Measurements from ENCODE around the gene TTLL11.

The TTLL11 gene

DNA sequence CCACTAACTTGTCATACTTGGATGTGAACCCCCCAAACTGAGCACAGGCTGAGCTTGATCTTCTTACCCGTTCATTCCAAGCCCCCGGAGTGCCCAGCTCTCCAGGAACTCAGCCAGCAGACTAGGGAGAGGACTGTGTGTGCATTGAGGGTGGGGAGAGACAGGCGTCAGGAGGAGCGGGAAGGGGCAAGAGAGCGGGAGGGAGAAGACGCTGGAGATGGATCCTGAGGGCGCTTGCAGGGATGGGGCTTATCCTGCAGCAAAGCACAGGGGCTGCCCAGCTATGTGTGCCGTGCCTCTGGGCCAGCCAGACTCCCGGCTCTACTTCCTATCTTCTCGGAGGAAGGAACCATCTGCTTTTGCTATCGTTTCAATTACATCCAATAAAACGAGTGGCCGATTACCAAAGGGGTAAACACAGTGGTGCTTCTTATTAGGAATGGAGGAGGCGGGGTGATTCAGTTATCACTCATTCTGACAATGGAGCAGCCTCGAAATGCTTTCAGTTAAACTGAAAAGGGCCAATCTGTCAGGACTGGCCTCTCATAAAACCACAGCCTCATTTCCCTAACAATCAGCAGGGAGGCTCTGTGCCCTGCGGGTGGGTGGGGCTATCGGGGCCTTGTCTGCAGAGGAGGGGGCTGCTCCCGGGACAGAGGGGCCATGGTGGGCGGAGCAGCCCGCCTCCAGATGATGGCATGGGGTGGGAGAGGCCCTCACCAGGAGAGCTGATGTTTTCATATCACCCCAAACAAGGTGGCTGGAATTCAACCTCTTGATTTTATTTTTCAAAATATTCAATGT lies 273.5 kb downstream of the TTLL11 start:
- DNase-seq = no peak

GRCh38 chr9:121818841-121819427 lies 274.2 kb downstream of the TTLL11 start:
- DNase-seq = no peak

- no peak for DNase-seq
Observed at GRCh38 chr9:121818016-121818661, 275.0 kb downstream of the TTLL11 start.

DNA sequence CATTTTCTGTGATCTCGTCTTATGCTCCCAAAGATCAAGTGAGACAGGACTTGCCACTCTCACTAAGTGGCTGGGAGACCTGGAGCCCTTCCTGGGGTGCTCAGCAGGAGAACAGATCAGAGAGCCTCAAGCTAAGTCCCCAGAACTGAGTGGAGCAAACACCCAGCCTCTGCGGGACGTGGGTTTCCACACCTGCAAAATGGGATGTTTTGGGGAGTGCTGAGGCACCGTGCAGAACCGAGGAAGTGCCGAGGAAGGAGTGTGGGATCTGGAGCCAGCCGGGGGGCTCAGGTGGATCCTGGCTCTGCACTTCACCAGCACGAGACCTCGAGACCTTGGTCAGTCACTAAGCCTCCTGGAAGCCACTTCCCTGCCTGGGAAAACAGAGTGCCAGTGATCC lies 275.6 kb downstream of the TTLL11 start:
- no peak for DNase-seq

GRCh38 chr9:121816845-121817450 lies 276.2 kb downstream of the TTLL11 start:
- no peak for DNase-seq

DNA sequence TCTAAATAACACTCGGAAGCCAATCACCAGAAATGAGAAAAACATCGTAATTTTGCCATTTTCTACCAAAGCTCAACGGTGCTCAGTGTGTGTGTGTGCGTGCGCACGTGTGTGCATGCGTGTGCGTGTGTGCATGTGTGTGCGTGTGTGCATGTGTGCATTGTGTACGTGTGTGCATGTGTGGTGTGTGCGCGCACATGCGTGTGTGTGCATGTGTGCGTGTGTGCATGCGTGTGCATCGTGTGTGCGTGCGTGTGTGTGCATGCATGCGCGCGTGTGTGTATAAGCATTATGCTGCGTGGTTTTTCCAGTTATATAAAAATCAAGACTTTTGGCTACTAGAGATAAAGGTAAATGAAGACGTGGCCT lies 276.7 kb downstream of the TTLL11 start:
- no peak for DNase-seq

DNA sequence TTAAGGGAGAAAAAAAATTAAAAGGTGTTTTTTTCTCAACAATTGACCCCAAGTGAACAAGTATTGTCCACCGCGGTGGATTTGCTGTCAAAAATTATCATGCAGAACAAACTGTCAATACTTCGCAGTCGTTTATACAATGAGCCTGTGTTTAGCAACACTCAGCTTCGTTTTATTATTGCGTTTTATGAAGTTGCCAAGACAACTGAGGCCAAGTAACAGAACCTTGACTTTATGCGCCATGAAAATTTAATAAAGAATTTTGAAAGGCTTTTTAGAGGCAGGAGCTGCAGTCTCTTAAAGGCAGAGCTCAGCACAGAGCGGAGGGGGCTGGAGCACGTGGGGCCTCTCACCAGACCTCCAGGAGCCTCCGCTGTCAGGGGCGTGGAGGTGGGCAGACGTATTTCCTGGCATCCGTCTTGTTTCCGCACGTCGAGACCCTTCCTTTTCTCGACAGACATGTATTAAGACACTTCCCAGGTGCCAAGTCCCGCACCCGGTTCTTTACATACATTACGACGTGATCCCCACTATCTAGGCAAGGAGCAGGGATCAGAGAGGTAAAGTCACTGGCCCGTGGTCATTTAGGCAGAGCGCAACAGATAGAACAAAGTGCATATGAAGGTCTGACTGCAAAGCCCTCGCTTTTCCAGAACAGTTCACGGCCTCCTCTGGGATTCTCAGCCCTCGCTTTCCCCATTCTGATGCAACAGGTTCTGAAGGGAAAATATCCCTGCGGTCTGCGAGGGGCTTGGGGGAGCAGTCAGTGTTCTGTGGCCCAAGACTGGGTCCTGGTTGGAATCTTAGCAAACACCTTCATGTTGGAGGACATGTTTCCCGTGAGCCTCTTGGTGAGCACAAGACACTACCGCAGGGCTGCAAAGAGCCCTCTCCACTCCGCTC lies 277.3 kb downstream of the TTLL11 start:
- no peak for DNase-seq

DNA sequence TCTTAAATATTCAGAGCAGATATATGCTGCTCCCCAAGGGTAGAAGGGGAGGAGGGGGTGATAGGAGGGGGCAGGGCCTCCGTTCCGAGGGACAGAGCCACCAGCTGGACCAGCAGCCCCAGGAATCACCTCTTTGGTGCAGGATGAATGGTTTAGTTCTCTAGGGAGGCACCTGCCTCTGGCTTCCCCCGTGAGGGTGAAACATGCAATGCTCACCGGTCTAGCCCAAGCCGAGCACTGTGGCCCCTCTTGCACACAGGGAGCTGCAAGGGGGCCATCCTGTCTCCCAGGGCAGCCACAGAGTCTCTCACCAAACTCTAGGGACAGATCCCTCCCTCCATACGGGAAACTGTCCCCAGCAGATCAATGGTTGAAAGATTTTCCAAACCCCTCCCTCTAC lies 278.0 kb downstream of the TTLL11 start:
- DNase-seq = no peak

- DNase-seq = no peak
Observed at GRCh38 chr9:121814594-121814993, 278.5 kb downstream of the TTLL11 start.

- no peak for DNase-seq
Observed at GRCh38 chr9:121813519-121814210, 279.4 kb downstream of the TTLL11 start.

- DNase-seq = no peak
Observed at GRCh38 chr9:121812159-121812735, 280.9 kb downstream of the TTLL11 start.

- no peak for DNase-seq
Observed at GRCh38 chr9:121811751-121812150, 281.4 kb downstream of the TTLL11 start.

DNA sequence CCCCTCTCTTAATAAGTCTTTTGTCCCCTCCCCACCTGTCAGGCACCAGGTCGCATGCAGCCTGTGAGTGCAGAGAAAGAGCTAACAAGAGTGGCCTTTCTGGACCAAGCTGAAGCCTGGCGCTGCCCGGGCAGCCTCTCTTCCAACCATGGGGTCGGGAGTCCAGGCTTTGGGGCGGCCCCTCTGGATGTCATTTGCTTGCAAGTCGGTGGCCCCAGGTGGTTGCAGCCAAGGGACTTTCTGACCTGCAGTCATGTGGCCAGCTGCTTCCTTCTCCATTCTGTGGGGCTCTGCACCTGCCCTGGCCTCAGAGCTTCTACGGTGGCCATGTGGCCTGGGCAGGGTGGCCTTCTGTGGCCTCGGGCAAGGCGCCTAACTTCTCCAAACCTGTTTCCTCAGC lies 282.0 kb downstream of the TTLL11 start:
- no peak for DNase-seq

DNA sequence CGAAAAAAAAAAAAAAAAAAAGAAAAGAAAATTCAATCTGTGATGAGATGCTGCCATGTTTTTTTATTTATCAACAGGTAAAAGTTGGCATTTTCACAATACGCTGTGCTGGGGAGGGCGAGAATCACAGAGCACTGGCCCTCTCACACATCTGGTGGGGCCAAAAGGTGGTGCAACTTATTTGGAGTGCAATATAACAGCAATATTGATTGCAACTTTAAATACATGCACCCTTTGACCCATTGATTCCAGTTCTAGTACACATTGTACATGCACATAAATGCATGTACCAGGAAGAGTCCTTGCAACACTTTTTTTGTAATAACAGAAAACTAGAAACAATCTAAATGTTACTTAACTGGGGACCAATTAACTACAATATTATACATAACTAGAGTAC lies 282.6 kb downstream of the TTLL11 start:
- DNase-seq = no peak

- no peak for DNase-seq
Observed at GRCh38 chr9:121809356-121810050, 283.6 kb downstream of the TTLL11 start.

DNA sequence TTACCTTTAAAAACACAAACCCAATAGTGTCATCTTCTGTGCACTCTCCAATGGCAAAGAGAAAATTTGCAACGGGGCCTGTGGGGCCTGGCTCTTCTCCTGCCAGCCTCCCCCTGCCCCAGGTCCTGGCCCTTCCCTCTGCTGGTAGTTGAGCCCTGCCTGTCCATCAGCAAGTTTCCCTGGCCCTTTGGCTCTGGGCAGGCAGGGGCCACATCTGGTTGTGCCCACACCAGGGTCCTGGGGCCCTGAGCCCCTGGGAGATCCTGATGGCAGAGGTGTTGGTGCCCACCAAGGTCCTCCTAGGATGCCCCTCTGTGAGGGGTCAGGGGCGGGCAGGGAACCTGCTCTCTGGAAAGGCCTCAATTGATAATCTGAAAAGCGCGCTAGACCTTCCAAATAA lies 284.3 kb downstream of the TTLL11 start:
- no peak for DNase-seq

DNA sequence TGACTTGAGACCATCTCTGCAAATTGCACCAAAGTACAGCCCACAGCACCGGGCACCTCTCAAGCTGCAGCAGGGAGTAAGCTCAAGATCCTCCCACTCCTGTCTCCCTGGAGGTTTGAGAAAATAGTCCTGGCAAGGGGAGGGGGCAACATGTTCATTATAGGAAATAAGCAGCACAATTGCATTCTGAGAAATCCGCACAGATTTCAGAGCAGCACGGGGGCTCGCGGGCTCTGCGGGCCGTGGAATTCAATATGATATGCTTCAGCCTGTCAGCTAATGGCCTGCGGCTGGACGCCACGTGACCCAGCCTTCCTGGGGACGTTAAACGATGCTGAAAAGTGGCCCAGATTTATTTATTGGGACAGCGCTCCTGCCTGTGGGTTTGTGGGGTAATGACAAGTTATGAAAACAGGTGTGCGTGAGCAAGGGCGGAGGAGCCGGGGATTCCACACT lies 285.3 kb downstream of the TTLL11 start:
- DNase-seq = no peak

- no peak for DNase-seq
Observed at GRCh38 chr9:121807069-121807822, 285.9 kb downstream of the TTLL11 start.

DNA sequence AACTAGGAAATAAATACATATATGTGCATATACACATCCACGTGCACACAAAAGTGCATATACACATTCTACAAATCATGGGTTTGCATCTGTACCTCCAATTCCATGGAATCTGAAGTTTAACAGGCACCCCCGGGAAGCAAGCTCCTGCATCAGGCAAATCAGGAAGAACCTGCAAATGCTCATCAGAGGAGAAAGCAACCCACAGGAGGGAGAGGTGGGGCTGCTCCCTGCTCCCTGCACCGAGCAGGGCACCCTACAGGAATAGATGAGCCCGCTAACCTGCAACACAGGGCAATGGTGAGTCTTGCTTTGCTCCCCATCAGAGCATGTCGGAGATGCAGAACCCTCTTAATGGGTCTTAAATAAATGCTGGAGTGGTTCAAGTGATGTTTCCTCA lies 290.4 kb downstream of the TTLL11 start:
- no peak for DNase-seq

DNA sequence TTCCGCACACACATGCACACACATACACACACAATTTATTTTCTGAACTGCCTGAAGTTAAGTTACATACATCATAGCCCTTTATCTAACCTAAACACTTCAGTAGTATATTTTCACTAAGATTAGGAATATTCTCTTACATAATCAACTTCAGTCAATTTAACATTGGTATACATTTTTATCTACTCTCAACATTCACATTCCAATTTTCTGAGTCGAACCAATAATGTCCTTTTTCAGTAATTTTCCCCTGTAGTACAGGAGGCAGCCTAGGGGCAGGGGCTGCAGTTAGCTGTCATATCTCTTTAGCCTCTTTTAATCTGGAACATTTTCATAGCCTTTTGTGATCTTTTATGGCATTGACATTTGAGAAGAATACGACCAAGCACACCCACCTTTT lies 291.5 kb downstream of the TTLL11 start:
- no peak for DNase-seq

Data from CD4-positive, alpha-beta T cell treated with Interleukin-6 for 4 hours (primary cell).